DND-41 (cell line): ENCODE results near the gene NRXN3.

Experiments used
- CTCF ChIP-seq: IDR thresholded peaks from 2 replicates; pipeline ENCODE4 v1.5.1; 2012; ENCODE audit warnings: borderline replicate concordance, low read length, moderate library complexity, mild to moderate bottlenecking; ENCODE audit not compliant: poor library complexity, severe bottlenecking; ENCODE audit errors: extremely low read depth
- EZH2 ChIP-seq: IDR thresholded peaks from 3 replicates; pipeline ENCODE4 v1.6.1; 2012; ENCODE audit warnings: borderline replicate concordance, low read depth, mild to moderate bottlenecking, moderate library complexity, low read length, inconsistent platforms; ENCODE audit not compliant: severe bottlenecking

GRCh38 chr14:79332504-79333197 lies 1162.5 kb downstream of the NRXN3 start:
- no peak for TF ChIP-seq CTCF
- no peak for TF ChIP-seq EZH2
